ENCODE data around the gene C2orf15. TPM values are rescaled to one million over a fixed set of nuclear protein-coding genes. Genes with fewer than 3 reads are reported as not detected.

Gene C2orf15
- 17.5 TPM for total RNA-seq

GRCh38 chr2:99141110-99142108, at the start of gene C2orf15:
C2orf15 (plus strand) TSS chr2:99141707; CDS start chr2:99150559, 8,852 bp downstream.

GRCh38 chr2:99154643-99155536, 13.4 kb downstream of the C2orf15 start, which contains the start of the genes LIPT1 and TSGA10:
LIPT1 (plus strand) TSS chr2:99154967; CDS start chr2:99161958, 6,991 bp downstream.
TSGA10 (minus strand) TSS chr2:99154942; CDS start chr2:99109439, 45,503 bp downstream.

GRCh38 chr2:99180755-99181623, 39.5 kb downstream of the C2orf15 start, which contains the start of the genes MITD1 and MRPL30:
MITD1 (minus strand) TSS chr2:99181058; CDS start chr2:99180981, 77 bp downstream.
MRPL30 (plus strand) TSS chr2:99181184; CDS start chr2:99186204, 5,020 bp downstream.

Small RNA genes lying within 50 kb of the gene (small RNA-seq; reads per million reads assigned to genes)
- not detected for gene AC092587.1

Other genes with a start within 250 kb of the C2orf15 start
- gene CRACDL, start 205.5 kb upstream of the C2orf15 start, total RNA-seq = 3.7 TPM
- 26.5 TPM for gene TSGA10, start 13.2 kb downstream of the C2orf15 start, total RNA-seq
- gene LIPT1, start 13.3 kb downstream of the C2orf15 start, total RNA-seq = 6.7 TPM
- gene MITD1, start 39.4 kb downstream of the C2orf15 start, total RNA-seq = 23.1 TPM
- gene MRPL30, start 39.5 kb downstream of the C2orf15 start, total RNA-seq = 64.6 TPM
- not detected for gene LYG2, start 114.0 kb downstream of the C2orf15 start, total RNA-seq
- gene LYG1, start 159.5 kb downstream of the C2orf15 start, total RNA-seq = 0.46 TPM
- 56.1 TPM for gene TXNDC9, start 194.6 kb downstream of the C2orf15 start, total RNA-seq
- 18.7 TPM for gene EIF5B, start 195.7 kb downstream of the C2orf15 start, total RNA-seq